H1 (cell line): ENCODE measurements around the gene TTC23. TPM values are rescaled to one million over a fixed set of nuclear protein-coding genes. Genes with fewer than 3 reads are reported as not detected.

Experiments
- CTCF ChIA-PET: fragments of 300-600 bp; sonication (Branson Sonifier 250); formaldehyde crosslinking; loops from one replicate; lab custom pipeline; 2021; ENCODE audit not compliant: partially characterized antibody; lab: Charles Lee
- POLR2A ChIA-PET: fragments of 300-600 bp; sonication (Branson Sonifier 250); formaldehyde crosslinking; loops from one replicate; lab custom pipeline; 2021; ENCODE audit warnings: inconsistent platforms; ENCODE audit not compliant: partially characterized antibody; lab: Charles Lee
- DNase-seq, 2 experiments: peaks; one replicate each; pipeline versions ENCODE4 v3.0.0 to v3.0.0-alpha.2; 2010 to 2022; ENCODE audit warnings: low spot score in 2 of 2, low read depth in 1 of 2, mixed read lengths in 1 of 2
- FAIRE-seq: peaks from 2 replicates; lab custom pipeline; 2011; peaks lifted over from hg19 to GRCh38; lab: Jason Lieb, UNC
- H2AFZ ChIP-seq: 2 replicates; pipeline ENCODE4 v1.8.1; 2012; ENCODE audit warnings: low read length, inconsistent platforms
- H2AK5ac ChIP-seq: 2 replicates; pipeline ENCODE4 v1.6.1; 2013; ENCODE audit warnings: low read depth, low read length
- H2BK120ac ChIP-seq: replicated peaks from 2 replicates; pipeline ENCODE3; 2013; ENCODE audit warnings: low read depth, low read length, inconsistent platforms
- H2BK12ac ChIP-seq: 2 replicates; pipeline ENCODE4 v1.6.1; 2013; ENCODE audit warnings: low read depth, low read length
- H2BK15ac ChIP-seq: 2 replicates; pipeline ENCODE4 v1.6.1; 2013; ENCODE audit warnings: low read length
- H2BK20ac ChIP-seq: 2 replicates; pipeline ENCODE4 v1.6.1; 2013; ENCODE audit warnings: low read length
- H2BK5ac ChIP-seq: 2 replicates; pipeline ENCODE4 v1.6.1; 2013; ENCODE audit warnings: low read depth, low read length
- H3K14ac ChIP-seq: 2 replicates; pipeline ENCODE4 v1.6.1; 2013; ENCODE audit warnings: inconsistent platforms; ENCODE audit not compliant: insufficient read length
- H3K18ac ChIP-seq: 2 replicates; pipeline ENCODE4 v1.6.1; 2013; ENCODE audit warnings: low read length; ENCODE audit errors: extremely low read depth
- H3K23ac ChIP-seq: 2 replicates; pipeline ENCODE4 v1.6.1; 2013; ENCODE audit warnings: inconsistent platforms; ENCODE audit not compliant: insufficient read length
- H3K23me2 ChIP-seq: 2 replicates; pipeline ENCODE4 v1.6.1; 2013; ENCODE audit warnings: low read depth, low read length
- H3K27ac ChIP-seq: 2 replicates; pipeline ENCODE4 v1.6.1; 2011; ENCODE audit warnings: low read depth, low read length, inconsistent platforms
- H3K27me3 ChIP-seq, 4 experiments: replicated peaks in 1 of 4; 1 replicate in 1 of 4; 2 replicates in 3 of 4; pipeline versions ENCODE4 v1.6.1 to v1.8.1; 2011 to 2013; ENCODE audit warnings: low read length in 3 of 4, mild to moderate bottlenecking in 3 of 4, inconsistent platforms in 2 of 4, mixed read lengths in 2 of 4, moderate library complexity in 1 of 4; ENCODE audit not compliant: control insufficient read depth in 3 of 4, insufficient read depth in 3 of 4; ENCODE audit errors: extremely low read depth in 1 of 4
- H3K36me3 ChIP-seq, 4 experiments: 2 replicates each; pipeline versions ENCODE4 v1.6.1 to v1.8.1; 2011 to 2013; ENCODE audit warnings: mild to moderate bottlenecking in 4 of 4, low read length in 3 of 4, moderate library complexity in 2 of 4, control low read depth in 1 of 4, inconsistent platforms in 1 of 4; ENCODE audit not compliant: insufficient read depth in 4 of 4, control insufficient read depth in 2 of 4
- H3K4ac ChIP-seq: replicated peaks from 2 replicates; pipeline ENCODE3; 2013; ENCODE audit warnings: low read length, low read depth, mixed read lengths, inconsistent platforms; ENCODE audit not compliant: insufficient read length
- H3K4me1 ChIP-seq, 4 experiments: replicated peaks in 1 of 4; 1 replicate in 1 of 4; 2 replicates in 3 of 4; pipeline versions ENCODE4 v1.6.1 to v1.8.1; 2011 to 2013; ENCODE audit warnings: low read length in 3 of 4, inconsistent platforms in 2 of 4, mixed read lengths in 1 of 4; ENCODE audit not compliant: insufficient read depth in 4 of 4, control insufficient read depth in 3 of 4
- H3K4me2 ChIP-seq, 2 experiments: 2 replicates each; pipeline versions ENCODE4 v1.6.1 to v1.8.1; 2011 to 2013; ENCODE audit warnings: low read depth in 2 of 2, low read length in 2 of 2, control low read depth in 1 of 2, inconsistent platforms in 1 of 2, mild to moderate bottlenecking in 1 of 2; ENCODE audit not compliant: insufficient read depth in 1 of 2
- H3K4me3 ChIP-seq, 4 experiments: fragments of 200-600, 300-600 bp in 1 of 4; sonication (generic), shearing (Covaris generic), sonication (Bioruptor Twin) in 1 of 4; 2 replicates each; pipeline versions ENCODE4 v1.5.1 to v1.8.1; 2011 to 2016; ENCODE audit warnings: low read length in 4 of 4, low read depth in 3 of 4, control low read depth in 2 of 4, inconsistent platforms in 2 of 4, mild to moderate bottlenecking in 2 of 4, mixed read lengths in 1 of 4, moderate library complexity in 1 of 4; ENCODE audit not compliant: insufficient read depth in 2 of 4; ENCODE audit errors: extremely low read depth in 1 of 4
- H3K56ac ChIP-seq: replicated peaks from 2 replicates; pipeline ENCODE3; 2013; ENCODE audit warnings: low read depth, mild to moderate bottlenecking, mixed read lengths, low read length, inconsistent platforms; ENCODE audit not compliant: insufficient read length
- H3K79me1 ChIP-seq: 2 replicates; pipeline ENCODE4 v1.6.1; 2013; ENCODE audit warnings: low read depth, low read length, control low read depth
- H3K79me2 ChIP-seq, 2 experiments: 2 replicates each; pipeline versions ENCODE4 v1.6.1 to v1.8.1; 2012 to 2013; ENCODE audit warnings: low read length in 2 of 2, mild to moderate bottlenecking in 2 of 2, inconsistent platforms in 1 of 2; ENCODE audit not compliant: insufficient read depth in 2 of 2, control insufficient read depth in 1 of 2
- H3K9ac ChIP-seq, 4 experiments: replicated peaks in 1 of 4; 1 replicate in 1 of 4; 2 replicates in 3 of 4; pipeline versions ENCODE4 v1.6.1 to v1.8.1; 2011 to 2013; ENCODE audit warnings: low read depth in 3 of 4, low read length in 3 of 4, control low read depth in 2 of 4, mild to moderate bottlenecking in 2 of 4, moderate library complexity in 2 of 4, inconsistent platforms in 1 of 4; ENCODE audit errors: extremely low read depth in 1 of 4
- H3K9me3 ChIP-seq, 2 experiments: 2 replicates each; pipeline versions ENCODE4 v1.6.1 to v1.8.1; 2012 to 2013; ENCODE audit warnings: mild to moderate bottlenecking in 2 of 2, moderate library complexity in 2 of 2, control low read depth in 1 of 2, inconsistent platforms in 1 of 2, low read depth in 1 of 2, low read length in 1 of 2, mixed read lengths in 1 of 2; ENCODE audit not compliant: insufficient read depth in 2 of 2
- H4K20me1 ChIP-seq, 2 experiments: replicated peaks in 1 of 2; 2 replicates each; pipeline versions ENCODE3 to v1.8.1; 2011 to 2013; ENCODE audit warnings: inconsistent platforms in 2 of 2, low read length in 2 of 2, mild to moderate bottlenecking in 1 of 2; ENCODE audit not compliant: insufficient read depth in 2 of 2, control insufficient read depth in 1 of 2
- H4K5ac ChIP-seq: 2 replicates; pipeline ENCODE4 v1.6.1; 2013; ENCODE audit warnings: low read length, low read depth, mixed read lengths, inconsistent platforms; ENCODE audit not compliant: insufficient read length
- H4K8ac ChIP-seq: 2 replicates; pipeline ENCODE4 v1.8.0; 2013; ENCODE audit warnings: mild to moderate bottlenecking, moderate library complexity, low read length, inconsistent platforms; ENCODE audit not compliant: insufficient read depth; ENCODE audit errors: extremely low read depth
- H4K91ac ChIP-seq: replicated peaks from 2 replicates; pipeline ENCODE3; 2013; ENCODE audit warnings: low read length, mixed read lengths, inconsistent platforms; ENCODE audit not compliant: insufficient read length
- CBX8 ChIP-seq: fragments of 300-800, 300-1000 bp; sonication (generic); IDR thresholded peaks from 2 replicates; pipeline ENCODE4 v1.7.1; 2016; ENCODE audit warnings: low read depth, low read length, borderline replicate concordance
- CTBP2 ChIP-seq: IDR thresholded peaks from 2 replicates; pipeline ENCODE4 v1.7.0; 2011; ENCODE audit warnings: borderline replicate concordance, mild to moderate bottlenecking, moderate library complexity, mixed read lengths, low read length; ENCODE audit not compliant: insufficient read depth, insufficient read length
- CTCF ChIP-seq, 3 experiments: IDR thresholded peaks; 1 replicate in 2 of 3; 2 replicates in 1 of 3; pipeline versions ENCODE4 v1.5.1 to v1.6.1; 2011; ENCODE audit warnings: low read length in 3 of 3, mild to moderate bottlenecking in 3 of 3, inconsistent platforms in 2 of 3, low read depth in 1 of 3, moderate library complexity in 1 of 3; ENCODE audit not compliant: insufficient read depth in 1 of 3; ENCODE audit errors: control extremely low read depth in 1 of 3
- EZH2 ChIP-seq: fragments of 200-600 bp; sonication (generic); IDR thresholded peaks from 2 replicates; pipeline ENCODE4 v1.7.1; 2012; ENCODE audit warnings: low read depth, mild to moderate bottlenecking, moderate library complexity, low read length, inconsistent platforms; ENCODE audit not compliant: severe bottlenecking
- HDAC2 ChIP-seq, 2 experiments: fragments of 300-600 bp in 1 of 2; sonication (generic) in 1 of 2; IDR thresholded peaks; 2 replicates each; pipeline ENCODE4 v1.6.1; 2011 to 2012; ENCODE audit warnings: low read depth in 2 of 2, low read length in 2 of 2, mild to moderate bottlenecking in 2 of 2, moderate library complexity in 2 of 2, borderline replicate concordance in 1 of 2, inconsistent platforms in 1 of 2
- MAX ChIP-seq: IDR thresholded peaks from 2 replicates; pipeline ENCODE4 v1.6.1; 2012; ENCODE audit warnings: inconsistent platforms
- SAP30 ChIP-seq: fragments of 300-600 bp; sonication (generic); IDR thresholded peaks from 2 replicates; pipeline ENCODE4 v1.7.1; 2012; ENCODE audit warnings: low read length, moderate library complexity, mild to moderate bottlenecking, inconsistent platforms; ENCODE audit not compliant: insufficient read depth, insufficient replicate concordance
- SIX5 ChIP-seq: IDR thresholded peaks from 2 replicates; pipeline ENCODE4 v1.6.1; 2011; ENCODE audit warnings: mild to moderate bottlenecking, low read depth, low read length
- SP1 ChIP-seq: IDR thresholded peaks from 2 replicates; pipeline ENCODE4 v1.6.1; 2011; ENCODE audit warnings: low read depth, low read length
- WGBS, 2 experiments: shearing (Covaris generic) in 1 of 2; methylation state at CpG; one replicate each; pipeline versions ENCODE4 v1.1.6 to v1.1.7; 2013 to 2015; ENCODE audit warnings: low lambda C conversion rate in 2 of 2, mixed read lengths in 2 of 2, inconsistent platforms in 1 of 2, low coverage in 1 of 2, missing lambda C conversion rate in 1 of 2; ENCODE audit not compliant: insufficient replicate concordance in 2 of 2, insufficient coverage in 1 of 2, insufficient read length in 1 of 2; ENCODE audit errors: extremely low coverage in 1 of 2, missing lambda C conversion rate in 1 of 2; 5-methylcytosine and 5-hydroxymethylcytosine counted together
- polyA plus RNA-seq, 7 experiments: library from polyadenylated mRNA; depleted of rRNA in 3 of 7; stranded (reverse) in 5 of 7; unstranded in 2 of 7; fragments of >200 nt in 5 of 7; fragments of 200-250 nt in 2 of 7; gene quantifications; 1 replicate in 5 of 7; 2 replicates in 1 of 7; 4 replicates in 1 of 7; pipeline versions ENCODE4 v1.2.1 to v1.2.3, GENCODE V29; 2011 to 2013; ENCODE audit warnings: missing spikeins in 2 of 7, mixed read lengths in 2 of 7
- total RNA-seq: library from RNA; stranded (reverse); fragmentation: NEBNext Ultra II Directional; extraction: Animal tissue kit (Norgen Biotek cat#: 25700); gene quantifications from 2 replicates; pipeline ENCODE4 v1.2.1, GENCODE V29; 2021

Gene TTC23
- total and polyA plus RNA-seq, 2 of the 8 experiments (the other 6 are each of a cell fraction or from before 2014, with no cell fraction given) = 4.8 to 23.0 TPM

- peaks cover 0 to 26% (median 19%) of the 10 kb centered on the region in 4 experiments; a peak in 6 of 7 replicates for H3K27me3 ChIP-seq
- no peak for FAIRE-seq
- TF ChIP-seq SAP30 = no peak
- no peak for TF ChIP-seq CTCF (IDR thresholded peaks at IDR 0.05; ENCODE audit: control extremely low read depth in 1 of 3, insufficient read depth in 1 of 3, low read depth in 1 of 3, low read length in 3 of 3)
- TF ChIP-seq CBX8 = no peak
- no peak for TF ChIP-seq SP1
- no peak for TF ChIP-seq MAX
- TF ChIP-seq SIX5 = no peak
- no peak for TF ChIP-seq EZH2
- no peak for TF ChIP-seq HDAC2 (IDR thresholded peaks at IDR 0.05; ENCODE audit: borderline replicate concordance in 1 of 2, low read depth in 2 of 2, low read length in 2 of 2)
- TF ChIP-seq CTBP2 = no peak
These were observed 150.4 kb downstream of the TTC23 start for GRCh38 chr15:99098991-99099390.

More at GRCh38 chr15:99098991-99099390, 150.4 kb downstream of the TTC23 start:
- ChIA-PET POLR2A (interaction anchor here (1.1 kb wide), 1 partner anchor 217 kb away, joined by 3 read pairs; no protein-coding TSS in a partner anchor), CTCF (interaction anchor here (0.9 to 8.9 kb wide), 10 partner anchors 9 to 677 kb away, joined by 3 to 114 read pairs (median 4); no protein-coding TSS in a partner anchor)
- Histone ChIP-seq H3K27ac (no peak overlapping the region), H3K23me2 (no peaks in the 10 kb centered on the region; the same call in 1 of the 2 replicates), H2BK120ac (no peak overlapping the region), H3K23ac (no peak overlapping the region), H3K4me3 (no peak overlapping the region), H2BK12ac (no peak overlapping the region), H3K79me2 (no peaks in the 10 kb centered on the region), H3K36me3 (no peaks in the 10 kb centered on the region), H3K9ac (no peak overlapping the region), H3K14ac (no peak overlapping the region), H4K8ac (no peak overlapping the region), H4K20me1 (no peaks in the 10 kb centered on the region), H4K5ac (no peak overlapping the region), H2AFZ (no peak overlapping the region), H4K91ac (no peak overlapping the region), H3K4me2 (no peak overlapping the region), H3K56ac (no peak overlapping the region), H2AK5ac (no peak overlapping the region), H3K4me1 (peaks cover 0 to 5% (median 1%) of the 10 kb centered on the region in 4 experiments; a peak in 4 of 7 replicates), H2BK15ac (no peak overlapping the region), H3K18ac (no peak overlapping the region), H3K79me1 (no peaks in the 10 kb centered on the region), H3K9me3 (no peaks in the 10 kb centered on the region), H2BK5ac (no peak overlapping the region), H2BK20ac (no peak overlapping the region), H3K4ac (no peak overlapping the region)
- DNase-seq = no peak
- 75% methylated on average over 6 of the region's 6 CpGs; no CpG with 5 or more reads in 1 of the 2 experiments for WGBS, 2 experiments
